NB4 (cell line): ENCODE measurements around the gene PLIN3.

ENCODE experiments used
- CTCF ChIP-seq: IDR thresholded peaks from one replicate; pipeline ENCODE4 v1.5.1; 2012; ENCODE audit warnings: low read depth, low read length
- MAX ChIP-seq: IDR thresholded peaks from 2 replicates; pipeline ENCODE4 v1.6.1; 2011; ENCODE audit warnings: low read depth, low read length
- MYC ChIP-seq: IDR thresholded peaks from 2 replicates; pipeline ENCODE4 v1.6.1; 2011; ENCODE audit warnings: low read depth, low read length
- POLR2A ChIP-seq: IDR thresholded peaks from 2 replicates; pipeline ENCODE4 v1.6.1; 2011; ENCODE audit warnings: mild to moderate bottlenecking; ENCODE audit not compliant: insufficient read length; ENCODE audit errors: extremely low read depth

GRCh38 chr19:4811328-4812131 lies 55.9 kb downstream of the PLIN3 start:
- TF ChIP-seq CTCF (peak; percentile 75), POLR2A (no peak), MYC (no peak), MAX (no peak)
